NCI-H146 (cell line): Measurements from ENCODE around the gene NR0B1.

Experiments used
- DNase-seq: peaks from one replicate; lab custom pipeline; 2025; lab: John Stamatoyannopoulos, UW

The NR0B1 gene

GRCh38 chrX:30270639-30271038, 38.6 kb downstream of the NR0B1 start:
- DNase-seq: no peak

GRCh38 chrX:30262763-30263162, 46.4 kb downstream of the NR0B1 start:
- no peak for DNase-seq

- DNase-seq: no peak
These were observed 48.2 kb downstream of the NR0B1 start for GRCh38 chrX:30261012-30261411.

- DNase-seq: no peak
These were observed 49.3 kb downstream of the NR0B1 start for GRCh38 chrX:30259927-30260326.
